NCI-H1105 (cell line): ENCODE results near the gene PTDSS2.
"Not testable (repeated sequence)": the region's sequence is repeated elsewhere in the genome, so short reads cannot be mapped to it uniquely, and the experiment has no call there.

Source experiments
- DNase-seq: peaks from one replicate; lab custom pipeline; 2025; lab: John Stamatoyannopoulos, UW

Gene PTDSS2

DNA sequence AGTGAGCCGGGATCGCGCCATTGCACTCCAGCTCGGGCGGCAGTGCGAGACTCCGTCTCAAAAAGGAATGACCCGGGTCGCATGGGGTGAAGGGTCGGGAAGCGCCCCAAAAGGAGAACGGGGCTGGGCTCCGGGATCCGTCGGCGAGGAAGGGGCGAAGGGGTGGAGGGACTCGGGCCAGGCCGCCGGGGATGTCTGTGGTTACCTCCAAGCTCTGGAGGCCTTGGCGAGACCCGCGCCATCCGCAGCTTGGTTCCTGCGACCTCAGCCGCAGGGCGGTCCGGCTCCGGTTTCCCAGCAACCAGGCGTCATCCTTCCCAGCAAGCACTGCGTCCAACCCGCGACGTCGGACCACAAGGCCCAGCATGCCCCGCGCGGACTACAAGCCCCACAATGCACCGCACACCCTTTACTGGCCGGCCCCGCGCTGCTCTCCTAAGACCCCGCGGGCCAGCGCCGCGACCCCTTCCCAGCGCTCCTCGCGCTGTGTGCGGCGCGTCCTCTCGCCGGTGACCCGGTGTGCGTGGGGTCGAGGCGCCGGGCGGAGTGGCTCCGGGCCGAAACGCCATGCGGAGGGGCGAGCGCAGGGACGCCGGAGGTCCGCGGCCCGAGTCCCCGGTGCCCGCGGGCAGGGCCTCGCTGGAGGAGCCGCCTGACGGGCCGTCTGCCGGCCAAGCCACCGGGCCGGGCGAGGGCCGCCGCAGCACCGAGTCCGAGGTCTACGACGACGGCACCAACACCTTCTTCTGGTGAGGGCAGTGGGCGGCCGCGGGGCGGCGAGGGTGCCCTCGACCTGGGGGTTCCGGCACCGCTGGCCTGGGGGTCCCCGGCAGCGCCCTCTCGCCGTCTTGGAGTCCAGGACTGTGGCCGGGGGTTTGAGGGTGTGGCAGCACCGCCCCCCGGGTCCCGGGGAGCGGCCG lies at the start of gene PTDSS2:
Gene PTDSS2, plus strand, starts transcription at position 391 of the 920 bp plus-strand sequence. Its CDS starts 177 bp downstream, at position 568.
- DNase-seq, result peak; percentile 95

DNA sequence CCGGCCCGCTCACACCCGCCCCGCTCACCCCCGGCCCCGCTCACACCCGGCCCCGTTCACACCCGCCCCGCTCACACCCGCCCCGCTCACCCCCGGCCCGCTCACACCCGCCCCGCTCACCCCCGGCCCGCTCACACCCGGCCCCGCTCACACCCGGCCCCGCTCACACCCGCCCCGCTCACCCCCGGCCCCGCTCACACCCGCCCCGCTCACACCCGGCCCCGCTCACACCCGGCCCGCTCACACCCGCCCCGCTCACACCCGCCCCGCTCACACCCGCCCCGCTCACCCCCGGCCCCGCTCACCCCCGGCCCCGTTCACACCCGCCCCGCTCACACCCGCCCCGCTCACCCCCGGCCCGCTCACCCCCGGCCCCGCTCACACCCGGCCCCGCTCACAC lies 48.9 kb upstream of the PTDSS2 start:
- DNase-seq, result not testable (repeated sequence)

DNA sequence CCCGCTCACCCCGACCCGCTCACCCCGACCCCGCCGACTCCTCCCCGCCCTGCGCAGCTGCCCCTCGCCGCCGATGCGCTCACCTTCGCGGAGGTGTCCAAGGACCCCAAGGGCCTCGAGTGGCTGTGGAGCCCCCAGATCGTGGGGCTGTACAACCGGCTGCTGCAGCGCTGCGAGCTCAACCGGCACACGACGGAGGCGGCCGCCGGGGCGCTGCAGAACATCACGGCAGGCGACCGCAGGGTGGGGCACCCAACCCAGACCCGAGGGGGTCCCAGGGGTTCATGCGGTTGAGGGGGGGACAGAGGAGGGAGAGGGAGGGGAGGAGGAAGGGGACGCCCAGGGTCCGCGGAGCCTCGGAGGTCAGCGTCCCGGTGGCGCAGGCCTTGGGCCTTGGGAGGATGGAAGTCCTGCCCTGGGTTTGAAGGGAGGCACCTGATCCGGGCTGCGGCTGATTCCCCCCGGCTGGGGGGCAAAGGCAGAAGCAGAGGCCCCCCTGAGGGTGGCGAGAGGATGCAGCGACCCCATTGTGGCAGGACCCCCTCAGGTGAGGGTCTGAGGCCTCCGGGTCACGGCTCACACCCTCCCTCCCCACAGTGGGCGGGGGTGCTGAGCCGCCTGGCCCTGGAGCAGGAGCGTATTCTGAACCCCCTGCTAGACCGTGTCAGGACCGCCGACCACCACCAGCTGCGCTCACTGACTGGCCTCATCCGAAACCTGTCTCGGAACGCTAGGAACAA lies 46.9 kb upstream of the PTDSS2 start:
- no peak for DNase-seq

GRCh38 chr11:403761-404431 lies 46.2 kb upstream of the PTDSS2 start:
- DNase-seq, result no peak

DNA sequence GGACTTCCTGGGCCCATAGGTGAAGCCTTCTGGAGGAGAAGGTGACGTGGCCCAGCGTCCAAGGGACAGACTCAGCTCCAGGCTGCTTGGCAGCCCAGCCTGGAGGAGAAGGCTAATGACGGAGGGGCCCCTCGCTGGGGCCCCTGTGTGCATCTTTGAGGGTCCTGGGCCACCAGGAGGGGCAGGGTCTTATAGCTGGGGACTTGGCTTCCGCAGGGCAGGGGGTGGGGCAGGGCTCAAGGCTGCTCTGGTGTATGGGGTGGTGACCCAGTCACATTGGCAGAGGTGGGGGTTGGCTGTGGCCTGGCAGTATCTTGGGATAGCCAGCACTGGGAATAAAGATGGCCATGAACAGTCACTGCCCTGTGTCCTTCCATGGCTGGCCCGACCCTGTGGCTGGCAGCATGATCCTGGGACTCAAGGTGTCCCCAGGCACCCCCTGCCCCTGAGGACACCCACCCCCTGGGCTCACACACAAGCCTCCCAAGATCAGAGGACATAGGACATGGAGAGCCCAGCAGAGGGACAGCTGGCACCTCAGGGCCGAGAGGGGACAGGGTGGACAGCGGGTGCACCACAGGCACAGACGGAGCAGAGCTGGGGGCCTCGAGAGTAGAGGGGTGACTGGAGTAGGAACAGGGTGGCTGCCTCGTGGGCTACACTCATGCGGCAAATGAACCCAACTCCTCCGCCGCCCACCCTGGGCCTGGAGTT lies 45.4 kb upstream of the PTDSS2 start:
- no peak for DNase-seq

GRCh38 chr11:405323-405953 lies 44.6 kb upstream of the PTDSS2 start:
- DNase-seq, result no peak

DNA sequence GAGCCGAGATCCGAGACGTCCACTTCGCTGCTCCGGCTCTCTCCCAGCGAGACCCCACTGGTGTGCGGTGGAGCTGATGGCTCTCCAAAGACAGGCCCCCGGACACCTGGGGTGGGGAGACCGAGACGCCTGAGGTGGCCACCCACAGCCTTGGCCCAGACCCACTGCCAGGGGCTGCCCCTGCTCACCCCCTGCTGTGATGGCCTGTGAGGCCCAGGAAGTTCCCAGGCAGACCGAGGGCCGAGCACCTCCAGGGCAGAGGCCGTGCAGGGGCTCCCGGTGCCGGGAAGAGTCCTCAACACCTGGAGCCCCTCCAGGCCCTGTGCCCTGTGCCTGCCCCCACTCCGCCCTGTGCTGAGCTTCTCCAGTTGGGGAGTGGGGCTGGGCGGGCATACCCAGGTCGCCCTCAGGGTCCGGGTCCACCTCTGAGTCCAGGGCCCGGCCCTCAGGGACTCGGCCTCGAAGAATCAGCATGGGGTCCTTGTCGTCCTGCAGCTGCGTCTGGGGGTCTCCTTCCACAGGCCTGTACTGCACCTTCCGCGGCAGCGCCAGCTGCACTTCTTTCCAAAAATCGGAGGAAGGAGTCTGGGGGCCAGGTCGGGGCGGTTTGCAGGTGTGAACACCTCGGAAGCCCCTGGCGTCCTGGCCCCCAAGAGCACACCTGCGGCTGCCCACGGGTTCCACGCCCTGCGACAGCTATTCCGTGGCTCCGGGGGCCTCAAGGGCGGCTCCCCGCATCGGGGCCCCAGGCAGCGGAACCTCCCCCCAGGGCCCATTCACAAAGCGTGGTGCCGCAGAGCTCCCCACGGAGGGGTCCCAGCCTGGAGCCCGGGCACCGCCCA lies 43.9 kb upstream of the PTDSS2 start:
- DNase-seq, result no peak

DNA sequence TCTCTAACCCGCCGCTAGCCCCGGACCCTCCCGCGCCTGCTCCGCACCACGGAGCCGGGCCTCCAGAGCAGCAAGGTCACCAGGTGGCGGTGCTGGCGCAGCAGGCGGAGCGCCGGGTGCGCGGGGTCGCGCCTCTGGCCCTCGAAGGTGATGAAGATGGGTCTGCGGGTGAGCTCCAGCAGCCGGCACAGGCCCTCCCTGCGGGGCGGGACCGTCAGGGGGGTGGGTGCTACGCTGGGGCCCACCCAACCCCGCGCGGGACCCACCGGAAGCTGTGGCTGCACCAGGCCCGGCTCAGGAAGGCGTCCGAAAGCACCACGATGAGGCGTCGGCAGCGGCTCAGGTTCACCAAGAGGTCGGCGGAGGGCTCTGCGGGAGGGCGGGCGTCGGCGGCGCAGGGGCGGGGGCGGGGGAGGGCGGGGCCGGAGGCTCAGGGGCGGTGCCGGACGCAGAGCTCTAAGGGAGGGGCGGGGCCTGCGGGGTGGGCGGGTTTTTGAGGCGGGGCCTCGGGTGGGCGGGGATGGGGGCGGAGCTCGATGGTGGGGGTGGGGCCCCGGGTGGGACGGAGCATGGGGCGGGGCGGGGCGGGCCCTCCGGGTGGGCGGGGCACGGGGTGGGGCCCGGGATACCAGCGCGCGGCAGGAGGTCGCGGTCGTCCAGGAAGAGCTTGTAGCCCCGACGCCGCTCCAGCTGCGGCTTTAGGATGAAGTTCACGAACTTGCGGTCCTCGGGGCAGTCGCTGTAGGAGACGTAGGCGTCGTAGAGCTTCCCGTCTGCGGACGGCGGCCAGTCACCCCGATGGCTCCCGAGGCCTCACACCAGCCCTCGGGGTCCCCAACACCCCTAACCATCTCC lies 43.1 kb upstream of the PTDSS2 start:
- no peak for DNase-seq

DNA sequence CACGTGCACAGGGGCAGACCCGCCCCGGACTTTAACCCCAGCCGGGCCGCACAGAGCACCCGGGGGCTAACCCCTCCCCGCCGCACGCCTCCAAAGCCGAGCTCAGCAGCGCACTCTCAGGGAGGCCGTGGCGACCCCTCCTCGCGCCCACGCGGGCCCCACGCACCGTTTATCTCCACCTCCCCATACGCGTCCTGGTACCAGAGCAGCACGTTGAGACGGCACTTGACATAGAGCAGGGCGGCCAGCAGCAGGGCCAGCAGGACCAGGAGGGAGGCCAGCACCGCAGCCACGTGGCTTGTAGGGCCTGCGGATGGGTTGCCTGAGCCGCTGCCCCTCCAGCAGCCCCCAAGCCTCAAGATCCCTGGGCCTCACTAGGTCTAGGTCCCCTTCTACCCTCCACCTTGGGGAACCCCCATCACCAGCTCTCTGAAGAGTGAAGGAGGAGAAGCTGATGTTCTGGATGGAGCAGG lies 42.4 kb upstream of the PTDSS2 start:
- DNase-seq, result no peak

DNA sequence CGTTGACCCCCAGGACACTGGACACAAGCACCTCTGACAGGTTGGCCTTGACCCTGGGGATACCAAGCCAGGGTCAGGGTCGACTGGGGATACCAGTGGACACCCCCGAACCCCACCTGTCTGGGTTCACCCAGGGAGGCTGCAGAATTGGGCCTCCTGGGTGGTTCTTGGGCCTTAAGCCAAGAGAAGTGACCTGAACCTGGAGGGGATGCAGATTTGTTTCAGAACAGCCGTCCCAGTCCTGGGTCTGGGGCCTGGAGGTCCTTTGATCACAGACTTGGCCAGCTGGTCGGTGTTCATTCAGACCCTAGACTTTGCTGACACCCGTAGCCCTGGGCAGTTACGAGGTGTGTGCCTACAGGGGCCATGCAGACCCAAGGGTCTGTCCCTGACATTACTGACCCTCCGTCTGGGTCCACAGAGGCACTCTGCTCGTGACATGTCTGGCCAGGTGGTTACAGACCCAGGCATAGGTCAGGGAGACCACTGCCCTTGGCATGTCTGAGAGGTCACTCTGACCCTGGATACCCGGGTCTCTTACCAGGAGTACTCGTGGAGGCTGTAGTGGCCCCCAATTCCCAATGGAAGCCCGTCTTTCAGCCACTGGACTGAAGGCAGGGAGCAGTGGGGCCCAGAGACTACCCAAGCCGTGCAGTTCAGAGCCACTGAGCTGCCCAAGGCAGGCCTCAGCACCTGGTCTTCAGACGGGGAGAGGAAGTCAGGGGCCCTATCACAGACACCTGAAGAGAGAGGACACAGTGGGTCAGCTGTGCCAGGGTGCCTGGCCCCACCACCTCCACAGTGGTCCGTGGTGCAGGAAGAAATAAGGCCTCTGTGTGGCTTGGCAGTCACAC lies 41.7 kb upstream of the PTDSS2 start:
- no peak for DNase-seq

DNA sequence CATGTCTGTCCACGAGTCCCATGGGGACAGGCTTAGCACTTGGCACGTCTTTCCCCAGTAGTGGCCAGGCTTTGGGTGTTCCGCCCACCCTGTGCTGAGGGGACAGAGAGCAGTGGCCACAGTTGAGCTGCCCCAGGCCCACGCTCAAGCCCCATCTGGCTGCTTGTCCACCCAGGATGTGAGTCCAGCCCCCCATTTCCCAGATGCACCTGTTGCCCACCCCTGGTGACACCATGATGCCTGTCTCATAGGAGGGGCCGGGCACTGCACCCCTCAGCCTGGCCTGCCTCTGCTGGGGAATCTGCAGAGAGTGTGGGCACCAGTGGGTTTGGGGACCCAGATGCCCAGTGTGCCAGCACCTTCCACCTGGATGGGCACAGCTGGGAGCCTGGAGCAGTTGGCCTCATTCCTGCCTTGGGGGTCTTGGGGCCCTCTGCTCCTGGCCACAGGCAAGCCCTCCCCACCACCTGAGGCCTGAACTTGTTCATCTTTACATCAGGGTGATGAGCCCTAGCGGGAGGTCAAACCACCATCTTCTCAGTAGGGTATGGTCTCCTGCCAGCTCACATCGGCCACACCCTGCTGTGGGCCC lies 41.0 kb upstream of the PTDSS2 start:
- DNase-seq, result no peak

DNA sequence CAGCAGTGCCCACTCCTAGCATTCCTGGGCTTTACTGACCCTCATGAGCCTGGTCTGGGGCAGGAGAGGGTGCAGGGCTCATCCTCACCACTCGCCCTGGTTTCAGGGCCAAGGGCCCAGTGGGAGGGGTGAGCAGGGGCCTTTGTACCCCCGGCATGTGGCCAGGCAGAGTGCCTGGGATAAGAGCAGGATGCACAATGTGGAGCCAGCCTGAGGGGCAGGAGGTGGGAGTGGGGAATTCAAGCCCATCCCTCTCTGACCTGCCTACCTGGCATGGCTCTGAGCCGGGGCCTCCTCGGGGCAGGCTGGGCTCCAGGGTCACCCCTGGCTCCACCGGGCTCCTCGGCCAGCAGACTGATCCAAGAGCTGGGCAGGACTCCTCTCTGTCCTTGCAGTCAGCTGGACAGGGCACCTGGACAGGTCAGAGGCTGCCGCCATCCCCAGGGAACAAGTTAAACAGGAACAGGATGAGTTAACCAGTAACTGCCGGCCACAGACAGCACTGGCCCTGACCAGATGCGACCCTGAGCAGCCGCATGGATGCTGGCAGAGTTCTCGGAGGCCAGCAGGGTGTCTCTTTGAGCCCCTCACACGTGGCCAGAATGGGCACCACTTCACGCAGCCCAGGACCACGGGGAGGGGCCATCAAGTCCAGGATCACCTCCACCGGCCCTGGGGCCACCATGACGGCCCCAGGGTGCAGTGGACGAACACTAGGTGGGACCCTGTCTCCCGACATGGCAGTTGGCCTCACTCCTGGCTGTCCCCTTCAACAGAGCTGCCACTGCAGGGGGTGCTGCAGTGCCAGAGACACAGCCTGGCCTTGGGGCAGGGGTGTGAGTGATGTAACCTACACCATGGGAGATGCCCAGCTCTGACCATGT lies 40.2 kb upstream of the PTDSS2 start:
- DNase-seq, result no peak

GRCh38 chr11:410711-411110 lies 39.4 kb upstream of the PTDSS2 start:
- not testable (repeated sequence) for DNase-seq

GRCh38 chr11:411520-411919 lies 38.6 kb upstream of the PTDSS2 start:
- DNase-seq, result not testable (repeated sequence)

GRCh38 chr11:412641-413119 lies 37.4 kb upstream of the PTDSS2 start:
- DNase-seq, result no peak

DNA sequence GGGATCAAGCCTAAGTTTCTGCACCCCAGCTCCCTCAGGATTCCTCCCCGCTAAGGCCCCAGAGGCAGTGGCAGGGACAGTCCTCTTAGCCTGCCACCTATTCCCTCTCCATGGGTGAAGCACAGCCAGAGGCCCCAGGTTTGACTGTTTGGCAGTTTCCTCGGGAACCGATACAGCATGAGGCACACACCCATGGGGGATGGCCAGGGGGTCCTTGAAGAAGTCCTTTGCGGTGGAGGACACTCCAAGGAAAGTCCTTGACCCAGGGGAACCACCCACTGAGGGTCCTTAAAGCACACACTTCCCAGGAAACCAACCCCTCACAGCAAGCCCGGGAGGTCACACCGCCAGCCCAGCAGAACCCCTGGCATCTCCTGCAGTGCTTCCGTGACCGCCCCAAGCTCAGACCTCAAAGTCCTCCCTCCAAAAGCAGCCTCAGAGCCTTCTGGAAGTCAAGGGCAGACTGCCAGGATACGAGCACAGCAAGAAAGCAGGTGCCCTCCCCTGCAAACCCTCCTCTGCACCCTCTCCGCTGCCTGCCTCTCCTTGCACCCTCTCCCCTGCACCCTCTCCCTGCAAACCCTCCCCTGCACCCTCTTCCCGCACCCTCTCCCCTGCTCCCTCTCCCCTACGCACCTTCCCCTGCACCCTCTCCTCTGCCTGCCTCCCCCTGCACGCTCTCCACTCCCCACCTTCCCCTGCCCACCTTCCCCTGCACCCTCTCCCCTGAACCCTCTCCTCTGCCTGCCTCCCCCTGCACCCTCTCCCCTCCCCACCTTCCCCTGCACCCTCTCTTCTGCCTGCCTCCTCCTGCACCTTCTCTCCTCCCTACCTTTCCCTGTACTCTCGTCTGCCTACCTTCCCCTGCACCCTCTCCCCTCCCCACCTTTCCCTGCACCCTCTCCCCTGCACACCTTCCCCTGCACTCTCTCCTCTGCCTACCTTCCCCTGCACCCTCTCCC lies 36.7 kb upstream of the PTDSS2 start:
- no peak for DNase-seq
